HepG2 (cell line): ENCODE measurements around the gene HSD3B7. TPM values are rescaled to one million over a fixed set of nuclear protein-coding genes. Genes with fewer than 3 reads are reported as not detected.

Experiments
- BCL6 ChIP-seq: IDR thresholded peaks from 2 replicates; pipeline ENCODE4 v1.6.1; 2016; ENCODE audit warnings: missing genetic modification reagents, missing compliant biosample characterization
- CENPT ChIP-seq: sonication (generic); formaldehyde crosslinking; IDR thresholded peaks from 2 replicates; pipeline ENCODE4 v1.8.0; 2022; ENCODE audit warnings: low read depth, mild to moderate bottlenecking, moderate library complexity, missing genetic modification reagents
- CREB3 ChIP-seq: sonication (generic); formaldehyde crosslinking; IDR thresholded peaks from 2 replicates; pipeline ENCODE4 v1.5.0; 2020; ENCODE audit warnings: missing genetic modification reagents
- ESRRA ChIP-seq: sonication (generic); formaldehyde crosslinking; IDR thresholded peaks from 2 replicates; pipeline ENCODE4 v1.5.1; 2020; ENCODE audit warnings: mild to moderate bottlenecking, low read depth, missing genetic modification reagents
- FOSL2 ChIP-seq: sonication (generic); formaldehyde crosslinking; IDR thresholded peaks from 2 replicates; pipeline ENCODE4 v1.4.0; 2020; ENCODE audit warnings: missing genetic modification reagents
- HMGXB3 ChIP-seq: sonication (generic); formaldehyde crosslinking; IDR thresholded peaks from 2 replicates; pipeline ENCODE4 v1.4.0; 2020; ENCODE audit warnings: missing genetic modification reagents, borderline replicate concordance
- MLXIP ChIP-seq: sonication (generic); formaldehyde crosslinking; IDR thresholded peaks from 2 replicates; pipeline ENCODE4 v1.9.0; 2021; ENCODE audit warnings: missing genetic modification reagents, borderline replicate concordance
- PCBP2 ChIP-seq: fragments of 200-400 bp; formaldehyde crosslinking; optimal IDR thresholded peaks from 2 replicates; pipeline ENCODE3; 2018; ENCODE audit warnings: low read length, low read depth; ENCODE audit not compliant: poor library complexity, severe bottlenecking
- POGZ ChIP-seq: sonication (generic); formaldehyde crosslinking; IDR thresholded peaks from 2 replicates; pipeline ENCODE4 v1.4.0; 2020; ENCODE audit warnings: mild to moderate bottlenecking, missing genetic modification reagents
- SMC3 ChIP-seq: IDR thresholded peaks from 2 replicates; pipeline ENCODE4 v1.6.1; 2011; ENCODE audit warnings: low read length, improper control_type of control experiment
- YEATS2 ChIP-seq: sonication (generic); formaldehyde crosslinking; IDR thresholded peaks from 2 replicates; pipeline ENCODE4 v1.4.0; 2020; ENCODE audit warnings: missing genetic modification reagents, borderline replicate concordance
- ZBTB21 ChIP-seq: sonication (generic); formaldehyde crosslinking; IDR thresholded peaks from 2 replicates; pipeline ENCODE4 v1.4.0; 2020; ENCODE audit warnings: missing genetic modification reagents
- ZBTB38 ChIP-seq: sonication (generic); formaldehyde crosslinking; IDR thresholded peaks from 2 replicates; pipeline ENCODE4 v1.5.1; 2020; ENCODE audit warnings: mild to moderate bottlenecking, missing genetic modification reagents
- ZFX ChIP-seq: sonication (generic); formaldehyde crosslinking; IDR thresholded peaks from 2 replicates; pipeline ENCODE4 v1.4.0; 2020; ENCODE audit warnings: mild to moderate bottlenecking, low read depth, missing genetic modification reagents, moderate library complexity
- ZNF143 ChIP-seq: sonication (generic); formaldehyde crosslinking; IDR thresholded peaks from 2 replicates; pipeline ENCODE4 v1.4.0; 2020; ENCODE audit warnings: missing genetic modification reagents
- ZNF260 ChIP-seq: sonication (generic); formaldehyde crosslinking; IDR thresholded peaks from 2 replicates; pipeline ENCODE4 v1.4.0; 2020; ENCODE audit warnings: missing genetic modification reagents, low read depth, mild to moderate bottlenecking, borderline replicate concordance
- ZNF34 ChIP-seq: sonication (generic); formaldehyde crosslinking; IDR thresholded peaks from 2 replicates; pipeline ENCODE4 v1.4.0; 2020; ENCODE audit warnings: mild to moderate bottlenecking, missing genetic modification reagents, borderline replicate concordance
- ZNF607 ChIP-seq: sonication (generic); formaldehyde crosslinking; IDR thresholded peaks from 2 replicates; pipeline ENCODE4 v1.5.1; 2020; ENCODE audit warnings: missing genetic modification reagents, mild to moderate bottlenecking, borderline replicate concordance
- ZNF704 ChIP-seq: sonication (generic); formaldehyde crosslinking; IDR thresholded peaks from 2 replicates; pipeline ENCODE4 v1.8.1; 2023; ENCODE audit warnings: mild to moderate bottlenecking, inconsistent platforms, moderate library complexity, missing genetic modification reagents, borderline replicate concordance
- ZNF775 ChIP-seq: sonication (generic); formaldehyde crosslinking; IDR thresholded peaks from 2 replicates; pipeline ENCODE4 v1.4.0; 2020; ENCODE audit warnings: missing genetic modification reagents, mild to moderate bottlenecking, moderate library complexity, borderline replicate concordance
- polyA plus RNA-seq, 8 experiments: library from polyadenylated mRNA; depleted of rRNA in 3 of 8; stranded (reverse) in 7 of 8; unstranded in 1 of 8; fragments of >200 nt; fragmentation: Illumina TruSeq in 4 of 8; extraction: Trizol in 4 of 8; gene quantifications; 2 replicates each; pipeline versions ENCODE4 v1.2.1 to v1.2.3, GENCODE V29; 2011 to 2016; ENCODE audit warnings: low read depth in 4 of 8, missing spikeins in 1 of 8, mixed read lengths in 1 of 8; ENCODE audit not compliant: insufficient read depth in 1 of 8
- total RNA-seq, 5 experiments: library from RNA; depleted of rRNA; stranded (reverse); fragments of >200 nt; fragmentation: Illumina TruSeq; extraction: Trizol; gene quantifications; 2 replicates each; pipeline ENCODE4 v1.2.3, GENCODE V29; 2016; ENCODE audit warnings: low read depth in 1 of 5

Gene HSD3B7
- total and polyA plus RNA-seq, 2 of the 13 experiments (the other 11 are each of a cell fraction or from before 2014, with no cell fraction given) = 32.9 to 69.7 TPM

- TF ChIP-seq MLXIP (CRISPR knock-in tag) (no peak), ZNF143 (CRISPR knock-in tag) (peak; percentile 98), ZNF34 (no peak), POGZ (CRISPR knock-in tag) (no peak), ZBTB38 (CRISPR knock-in tag) (no peak), ZBTB21 (CRISPR knock-in tag) (0 out of 2 replicates have a peak, but pooled peaks have one; percentile 9), YEATS2 (CRISPR knock-in tag) (no peak), BCL6 (no peak), FOSL2 (no peak; the same call in 1 of the 2 replicates), ZNF775 (CRISPR knock-in tag) (no peak), ZNF607 (CRISPR knock-in tag) (peak; percentile 14; the same call in 1 of the 2 replicates), ZFX (CRISPR knock-in tag) (peak; percentile 37), ZNF704 (no peak; the same call in 1 of the 2 replicates), ZNF260 (CRISPR knock-in tag) (no peak), CENPT (CRISPR knock-in tag) (no peak), HMGXB3 (CRISPR knock-in tag) (no peak), SMC3 (no peak), ESRRA (CRISPR knock-in tag) (0 out of 2 replicates have a peak, but pooled peaks have one; percentile 35), PCBP2 (no peak), CREB3 (CRISPR knock-in tag) (no peak)
These were observed 48.9 kb downstream of the HSD3B7 start (continued) for GRCh38 chr16:31033709-31034492.
